Breast epithelium (tissue), 3 donors: Measurements from ENCODE around the gene CYB5R3.

ENCODE experiments used
- CTCF ChIP-seq, 3 donors: fragments of 450-650 bp; IDR thresholded peaks; one replicate each; pipeline ENCODE4 v1.5.1; 2016 to 2017; ENCODE audit warnings: antibody characterized with exemption in 3 of 3, mild to moderate bottlenecking in 3 of 3, moderate library complexity in 3 of 3
- POLR2A ChIP-seq: fragments of 450-650 bp; IDR thresholded peaks from one replicate; pipeline ENCODE4 v1.6.1; 2016; ENCODE audit warnings: antibody characterized with exemption, mild to moderate bottlenecking, moderate library complexity

GRCh38 chr22:42684462-42685195 is 35.4 kb upstream of the CYB5R3 start:
- no peak for TF ChIP-seq CTCF (IDR thresholded peaks at IDR 0.05)
- no peak for TF ChIP-seq POLR2A
